Measurements from ENCODE around the gene PIK3CA.

DNA sequence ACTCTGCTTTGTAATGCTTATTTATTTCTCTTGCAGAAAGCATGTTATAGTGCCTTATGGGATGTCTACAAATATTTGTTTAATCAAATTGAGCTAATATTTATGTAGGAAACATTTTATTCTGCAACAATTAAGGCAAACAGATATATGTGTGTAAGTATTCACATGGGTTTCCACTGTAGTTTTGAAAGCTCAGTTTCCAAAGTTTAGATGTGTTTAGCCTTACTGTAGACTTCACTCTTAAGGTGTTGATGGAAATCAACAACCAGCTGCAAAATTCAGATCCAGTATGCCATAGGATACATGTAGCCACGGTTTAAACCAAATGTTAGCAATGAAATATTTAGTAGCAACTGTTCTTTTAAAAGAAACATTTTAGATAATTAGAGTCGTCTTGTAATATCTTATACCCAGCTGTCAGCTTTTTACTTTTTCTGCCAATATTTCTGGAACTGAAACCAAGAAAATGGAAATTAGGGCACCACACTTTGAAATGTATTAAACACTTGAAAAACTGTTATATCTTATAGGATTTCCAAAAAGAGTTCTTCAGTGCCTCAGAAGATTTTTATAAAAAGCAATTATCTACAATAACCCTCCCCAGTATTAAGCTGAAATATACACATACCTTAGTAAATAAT lies 18.5 kb downstream of the PIK3CA start:
- TF ChIP-seq YY1 (IDR thresholded peaks at IDR 0.05; ENCODE audit: insufficient read depth, insufficient read length) (no peak), ZNF274 (IDR thresholded peaks at IDR 0.05; ENCODE audit: low read depth, low read length) (no peak)

Data from NT2/D1 (cell line).